Right renal cortex interstitium (tissue), 3 donors: ENCODE data around the gene FNBP1L. TPM values are rescaled to one million over a fixed set of nuclear protein-coding genes. Genes with fewer than 3 reads are reported as not detected.

Experiments
- DNase-seq, 3 donors: peaks; one replicate each; pipeline ENCODE4 v3.0.0-alpha.2; 2013; ENCODE audit warnings: low read depth in 3 of 3, low spot score in 2 of 3
- polyA plus RNA-seq, 3 donors: library from polyadenylated mRNA; unstranded; fragments of 120-200 nt; gene quantifications; one replicate each; pipeline ENCODE4 v1.2.1, GENCODE V29; 2013; ENCODE audit not compliant: insufficient read length in 3 of 3

The FNBP1L gene
- polyA plus RNA-seq, 3 donors: 113 to 123 (median 118) TPM

GRCh38 chr1:93483606-93484005 is 35.7 kb downstream of the FNBP1L start:
- no peak for DNase-seq

GRCh38 chr1:93488207-93488606 is 40.3 kb downstream of the FNBP1L start:
- DNase-seq: no peak

DNA sequence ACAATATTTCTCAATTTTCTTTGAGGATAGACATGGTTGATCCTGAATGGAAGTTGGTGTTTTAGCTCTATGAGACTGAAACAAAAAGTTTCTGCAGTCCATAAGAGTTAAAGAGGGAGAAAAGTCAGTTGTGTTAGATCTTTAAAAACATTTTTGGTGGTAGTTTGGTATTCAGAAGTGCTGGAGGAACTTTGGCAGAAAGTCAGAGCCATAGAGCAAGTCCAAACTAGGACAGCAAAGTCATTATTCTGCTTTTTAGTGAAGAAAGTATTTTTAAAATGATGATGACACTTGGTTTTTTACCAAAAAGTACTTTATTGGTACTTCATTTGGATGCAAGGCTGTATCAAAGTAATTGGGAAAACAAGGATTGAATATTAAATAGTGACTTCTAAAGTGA is 41.8 kb downstream of the FNBP1L start:
- DNase-seq: no peak

DNA sequence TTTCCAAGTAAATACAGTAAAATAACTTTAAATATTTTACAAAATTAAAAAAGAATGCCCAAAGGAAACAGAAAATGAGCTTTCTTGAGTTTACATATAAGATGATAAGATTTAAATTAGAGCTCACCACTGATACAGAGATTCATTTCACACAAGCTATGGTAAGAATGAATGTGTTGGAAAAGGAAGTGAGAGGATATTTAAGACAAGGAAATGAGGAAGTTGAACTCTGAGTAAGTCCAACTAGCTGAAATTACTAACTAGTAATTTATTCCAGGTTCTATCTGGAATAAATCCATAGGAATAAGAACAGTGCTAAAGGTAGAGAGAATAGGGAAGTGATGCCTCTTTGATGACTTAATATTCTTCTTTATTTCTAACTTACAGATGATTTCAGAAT is 42.4 kb downstream of the FNBP1L start:
- DNase-seq: no peak

DNA sequence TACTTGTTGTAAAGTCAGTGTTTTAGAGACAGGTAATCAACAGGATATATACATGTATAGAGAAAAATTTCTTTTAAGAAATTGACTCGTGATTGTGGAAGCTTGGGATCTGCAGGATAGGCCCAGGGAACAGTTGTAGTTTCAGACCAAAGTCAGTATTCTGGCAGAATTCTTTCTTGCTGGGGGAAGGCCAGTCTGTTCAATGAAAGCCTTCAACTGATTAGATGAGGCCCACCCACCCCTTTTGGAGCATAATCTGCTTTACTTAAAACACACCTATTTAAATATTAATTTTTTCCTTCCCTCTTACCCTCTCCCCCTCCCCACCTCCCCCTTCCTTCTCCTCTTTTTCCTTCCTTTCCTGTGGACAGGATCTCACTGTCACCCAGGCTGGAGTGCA is 48.0 kb downstream of the FNBP1L start:
- no peak for DNase-seq

DNA sequence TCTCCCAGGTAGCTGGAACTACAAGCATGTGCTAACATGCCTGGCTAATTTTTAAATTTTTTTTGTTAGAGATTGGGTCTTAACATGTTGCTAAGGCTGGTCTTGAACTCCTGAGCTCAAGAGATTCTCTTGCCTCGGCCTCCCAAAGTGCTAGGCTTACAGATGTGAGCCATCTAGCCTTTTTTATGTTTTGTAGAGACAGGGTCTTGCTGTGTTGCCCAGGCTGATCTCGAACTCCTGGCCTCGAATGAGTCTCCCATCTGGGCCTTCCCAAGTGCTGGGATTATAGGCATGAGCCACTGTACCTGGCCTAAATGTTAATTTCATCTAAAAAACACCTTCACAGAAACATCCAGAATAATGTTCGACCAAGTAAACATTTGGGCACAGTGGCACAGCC is 48.6 kb downstream of the FNBP1L start:
- no peak for DNase-seq

DNA sequence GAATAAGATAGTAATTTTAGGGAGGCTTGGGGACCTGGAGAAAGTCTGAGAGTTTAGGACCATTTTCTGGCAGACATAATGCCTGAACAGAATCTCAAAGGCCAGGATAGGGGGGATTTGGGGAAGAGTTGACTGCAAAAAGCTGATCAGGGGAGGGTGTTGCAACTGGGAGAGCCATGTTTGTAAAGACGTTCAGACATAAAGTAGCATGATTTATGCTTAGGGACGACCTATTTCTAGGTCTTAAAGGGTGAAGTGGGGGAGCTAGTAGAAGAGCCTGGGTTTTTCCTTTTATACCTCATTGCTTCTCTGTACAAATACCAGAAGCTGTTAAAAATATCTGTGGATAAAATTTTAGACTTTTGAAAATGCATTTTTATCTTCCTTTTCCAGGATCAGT is 51.2 kb downstream of the FNBP1L start:
- no peak for DNase-seq

- no peak for DNase-seq
Observed at GRCh38 chr1:93499533-93499932, 51.6 kb downstream of the FNBP1L start.

- DNase-seq: no peak
Observed at GRCh38 chr1:93500275-93500674, 52.4 kb downstream of the FNBP1L start.

DNA sequence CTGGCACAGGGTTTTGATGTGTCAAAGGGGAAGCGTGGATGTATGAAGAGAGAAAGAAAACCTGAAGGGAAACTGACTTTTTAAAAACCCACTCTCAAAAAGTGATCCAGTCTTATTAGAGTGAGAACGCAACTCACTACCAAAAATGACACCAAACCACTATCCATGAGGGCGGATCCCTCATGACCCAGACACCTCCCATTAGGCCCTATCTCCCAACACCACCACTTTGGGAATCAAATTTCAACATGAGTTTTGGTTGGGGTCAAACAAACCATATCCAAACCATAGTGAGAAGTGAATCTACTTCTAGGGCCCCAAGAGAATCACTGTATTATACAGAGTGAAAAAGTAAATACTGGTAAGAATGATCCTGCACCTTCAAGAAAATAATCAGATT is 53.5 kb downstream of the FNBP1L start:
- DNase-seq: no peak

DNA sequence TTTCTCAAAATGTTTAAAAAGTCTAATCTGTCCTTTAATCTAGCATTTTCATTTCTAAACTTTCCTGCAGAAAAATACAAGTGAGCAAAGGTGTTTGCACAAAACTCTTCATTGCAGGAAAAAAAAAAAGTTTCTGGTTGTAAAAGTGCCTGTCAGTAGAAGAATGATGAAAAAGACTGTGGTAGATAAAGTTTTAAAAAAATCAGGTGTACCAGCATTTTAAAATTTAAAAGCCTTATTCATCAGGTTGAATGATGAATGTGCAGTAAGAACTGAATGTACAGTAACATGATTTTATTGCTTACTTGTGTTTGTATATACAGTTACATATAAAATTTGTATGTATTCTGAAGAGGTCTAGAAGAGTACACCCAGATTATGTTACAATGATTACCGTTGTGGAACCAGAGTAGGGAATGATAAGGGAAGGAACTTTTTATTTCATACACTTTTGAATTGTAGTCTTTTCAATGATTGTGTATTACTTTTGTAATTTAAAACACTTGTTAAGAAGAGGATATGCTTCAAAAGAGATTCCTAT is 54.0 kb downstream of the FNBP1L start:
- no peak for DNase-seq

DNA sequence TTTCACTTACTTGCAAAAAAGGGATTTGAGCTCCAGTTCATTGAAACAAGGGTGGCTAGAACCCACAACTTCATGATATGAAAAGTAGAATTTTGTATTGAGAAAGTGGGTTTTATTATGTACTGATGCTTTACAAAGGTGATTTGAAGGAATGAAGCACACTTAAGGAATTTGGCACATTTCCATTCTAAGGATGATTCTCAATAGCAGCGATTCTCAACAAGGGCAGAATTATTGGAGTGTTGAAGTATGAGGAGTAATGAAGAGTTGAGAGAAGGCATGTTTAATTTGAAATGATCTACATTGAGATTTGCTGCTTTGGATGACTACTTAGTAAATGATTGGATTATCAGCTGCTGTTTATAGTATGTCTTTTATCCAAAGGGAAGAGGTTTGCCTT is 54.7 kb downstream of the FNBP1L start:
- DNase-seq: no peak

DNA sequence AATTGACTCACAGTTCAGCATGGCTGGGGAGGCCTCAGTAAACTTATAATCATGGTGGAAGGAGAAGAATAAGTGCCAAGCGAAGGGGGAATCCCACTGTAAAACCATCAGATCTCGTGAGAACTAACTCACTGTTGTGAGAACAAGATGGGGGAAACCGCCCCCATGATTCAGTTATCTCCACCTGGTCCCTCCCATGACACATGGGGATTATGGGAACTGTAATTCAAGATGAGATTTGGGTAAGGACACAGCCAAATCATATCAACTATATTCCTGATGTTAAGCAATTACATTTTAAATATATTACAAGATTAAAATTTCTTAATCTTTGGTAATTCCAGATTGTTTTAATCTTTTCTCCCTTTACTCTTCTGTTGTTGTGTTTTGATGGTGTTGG is 55.2 kb downstream of the FNBP1L start:
- DNase-seq: no peak

- DNase-seq: no peak
Observed at GRCh38 chr1:93503816-93504215, 55.9 kb downstream of the FNBP1L start.

- no peak for DNase-seq
Observed at GRCh38 chr1:93504247-93505033, 56.5 kb downstream of the FNBP1L start.

GRCh38 chr1:93506126-93506525 is 58.2 kb downstream of the FNBP1L start:
- no peak for DNase-seq

DNA sequence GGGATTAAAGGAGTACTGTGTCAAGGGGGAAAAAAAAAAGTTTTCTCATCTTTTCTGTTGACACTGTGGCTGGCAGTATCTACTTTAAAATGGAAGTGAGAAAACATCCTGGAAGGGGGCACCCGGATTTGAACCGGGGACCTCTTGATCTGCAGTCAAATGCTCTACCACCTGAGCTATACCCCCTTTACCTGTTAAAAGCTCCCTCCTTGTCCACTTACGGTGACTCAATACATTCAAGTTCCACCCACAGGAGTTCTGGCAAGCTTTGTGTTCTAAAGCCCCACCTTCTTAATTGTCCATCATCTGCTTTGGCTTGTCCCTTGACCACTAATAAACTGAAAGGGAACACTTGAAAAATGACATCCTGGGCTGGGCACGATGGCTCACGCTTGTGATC is 68.2 kb downstream of the FNBP1L start:
- DNase-seq: no peak

GRCh38 chr1:93518516-93518915 is 70.6 kb downstream of the FNBP1L start:
- no peak for DNase-seq

GRCh38 chr1:93519199-93519829 is 71.4 kb downstream of the FNBP1L start:
- no peak for DNase-seq

- DNase-seq: no peak
Observed at GRCh38 chr1:93521618-93522017, 73.7 kb downstream of the FNBP1L start.

DNA sequence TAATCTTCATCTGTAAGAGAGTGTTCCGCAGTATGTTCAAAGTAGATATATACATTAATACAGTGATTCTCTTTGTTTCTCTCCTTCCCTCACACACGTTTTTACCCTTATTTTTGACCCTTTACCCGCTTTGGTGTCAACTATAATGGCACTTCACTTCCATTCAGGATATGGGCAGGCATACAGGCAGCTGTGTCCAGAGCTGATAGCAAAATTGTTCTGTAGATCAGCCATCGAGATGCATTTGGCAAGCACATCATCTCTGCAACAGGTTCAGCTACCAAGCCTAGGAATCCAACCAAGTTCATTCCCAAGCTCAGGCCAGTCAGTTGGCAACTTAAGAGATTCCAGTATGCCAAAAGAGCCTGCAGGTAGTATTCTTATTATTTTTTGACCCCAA is 74.8 kb downstream of the FNBP1L start:
- DNase-seq: no peak

- DNase-seq: no peak
Observed at GRCh38 chr1:93525431-93525830, 77.5 kb downstream of the FNBP1L start.
